ENCODE data around the gene RNF39.

RNF39 gene

DNA sequence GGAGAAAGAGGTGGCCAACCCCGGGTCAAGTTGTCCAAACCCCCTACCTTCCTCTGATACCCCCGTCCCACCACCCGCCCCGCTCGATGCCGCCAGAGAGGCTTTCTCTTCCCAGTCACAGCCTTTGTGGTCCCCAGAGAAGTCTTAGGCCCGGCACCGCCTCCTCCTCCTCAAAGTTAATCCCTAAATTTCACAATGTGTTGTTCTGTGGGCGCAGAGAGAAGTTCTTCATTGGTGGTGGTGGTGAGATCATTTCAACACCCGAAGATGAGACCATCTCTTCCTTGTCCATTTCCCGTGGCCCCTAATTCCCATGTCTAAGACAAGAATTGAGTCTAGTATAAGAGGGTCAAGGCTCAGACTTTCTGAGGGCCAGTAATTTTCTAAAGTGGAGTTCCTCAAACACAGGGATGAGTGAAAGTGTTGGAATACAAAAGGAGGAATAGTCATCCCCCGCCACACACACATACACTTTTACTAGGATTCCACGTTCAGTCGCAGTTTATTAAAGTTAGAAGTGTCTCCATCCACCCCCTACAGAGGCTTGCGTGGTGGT lies 26.9 kb upstream of the RNF39 start:
- H3K4me3 ChIP-seq (ENCODE audit: control insufficient read depth, low read depth, low read length) = peak overlapping the region; percentile 41
- TF ChIP-seq, protein P1, sequence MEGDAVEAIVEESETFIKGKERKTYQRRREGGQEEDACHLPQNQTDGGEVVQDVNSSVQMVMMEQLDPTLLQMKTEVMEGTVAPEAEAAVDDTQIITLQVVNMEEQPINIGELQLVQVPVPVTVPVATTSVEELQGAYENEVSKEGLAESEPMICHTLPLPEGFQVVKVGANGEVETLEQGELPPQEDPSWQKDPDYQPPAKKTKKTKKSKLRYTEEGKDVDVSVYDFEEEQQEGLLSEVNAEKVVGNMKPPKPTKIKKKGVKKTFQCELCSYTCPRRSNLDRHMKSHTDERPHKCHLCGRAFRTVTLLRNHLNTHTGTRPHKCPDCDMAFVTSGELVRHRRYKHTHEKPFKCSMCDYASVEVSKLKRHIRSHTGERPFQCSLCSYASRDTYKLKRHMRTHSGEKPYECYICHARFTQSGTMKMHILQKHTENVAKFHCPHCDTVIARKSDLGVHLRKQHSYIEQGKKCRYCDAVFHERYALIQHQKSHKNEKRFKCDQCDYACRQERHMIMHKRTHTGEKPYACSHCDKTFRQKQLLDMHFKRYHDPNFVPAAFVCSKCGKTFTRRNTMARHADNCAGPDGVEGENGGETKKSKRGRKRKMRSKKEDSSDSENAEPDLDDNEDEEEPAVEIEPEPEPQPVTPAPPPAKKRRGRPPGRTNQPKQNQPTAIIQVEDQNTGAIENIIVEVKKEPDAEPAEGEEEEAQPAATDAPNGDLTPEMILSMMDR (conservative IDR thresholded peaks at IDR 0.05; ENCODE audit: control insufficient read depth, insufficient read depth, low read depth, low read length) = no peak
- DNase-seq (ENCODE audit: low read depth) = peak; percentile 78

DNA sequence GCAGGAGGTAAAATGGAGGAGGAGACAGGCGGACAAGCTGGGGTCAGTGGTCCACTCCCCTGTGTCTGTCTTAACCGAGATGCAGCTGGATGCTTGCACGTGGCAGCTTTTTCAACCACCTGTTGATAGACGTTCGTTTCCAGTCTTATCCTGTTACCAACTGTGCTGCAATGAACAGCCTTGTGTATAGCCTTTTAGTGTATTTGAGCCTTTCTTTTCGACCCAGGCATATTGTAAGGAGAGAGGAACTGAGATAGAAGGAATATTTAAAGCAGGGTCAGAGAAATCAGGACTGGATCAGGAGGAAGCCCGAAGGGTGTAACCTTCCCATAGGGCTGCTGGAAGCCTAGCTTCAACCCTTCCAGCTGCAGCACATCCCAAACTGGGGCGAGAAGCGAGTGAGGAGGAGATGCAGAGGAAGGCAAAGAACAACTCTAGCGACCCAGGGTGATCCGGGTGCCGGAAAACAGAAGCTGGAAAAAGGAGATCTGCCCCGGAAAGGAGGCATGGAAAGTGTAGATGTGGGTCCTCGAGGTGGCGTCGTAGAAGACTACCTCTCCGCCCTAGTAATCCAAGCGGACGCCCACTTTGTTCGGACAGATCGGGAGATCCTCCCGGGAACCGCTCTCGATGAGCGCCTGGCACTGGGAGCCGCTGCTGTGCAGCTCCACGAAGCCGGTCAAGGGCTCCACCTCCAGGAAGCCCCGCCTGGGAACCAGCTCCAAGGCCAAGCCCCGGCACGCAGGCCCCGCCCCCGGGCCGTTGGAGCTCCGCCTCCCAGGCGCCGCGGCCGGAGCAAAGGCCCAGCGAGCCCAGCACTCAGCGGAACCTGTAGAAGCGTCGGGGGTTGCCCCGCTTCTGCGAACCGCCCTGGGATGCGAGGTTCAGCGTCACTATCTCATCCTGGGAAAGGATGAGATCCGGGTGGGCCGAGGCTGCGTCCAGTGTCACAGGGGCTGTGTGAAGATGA lies 26.2 kb upstream of the RNF39 start:
- TF ChIP-seq, protein P1 (conservative IDR thresholded peaks at IDR 0.05; ENCODE audit: control insufficient read depth, insufficient read depth, low read depth, low read length) = no peak
- peak overlapping the region; percentile 47 for H3K4me3 ChIP-seq (ENCODE audit: control insufficient read depth, low read depth, low read length)
- DNase-seq (ENCODE audit: low read depth) = peak; percentile 82

DNA sequence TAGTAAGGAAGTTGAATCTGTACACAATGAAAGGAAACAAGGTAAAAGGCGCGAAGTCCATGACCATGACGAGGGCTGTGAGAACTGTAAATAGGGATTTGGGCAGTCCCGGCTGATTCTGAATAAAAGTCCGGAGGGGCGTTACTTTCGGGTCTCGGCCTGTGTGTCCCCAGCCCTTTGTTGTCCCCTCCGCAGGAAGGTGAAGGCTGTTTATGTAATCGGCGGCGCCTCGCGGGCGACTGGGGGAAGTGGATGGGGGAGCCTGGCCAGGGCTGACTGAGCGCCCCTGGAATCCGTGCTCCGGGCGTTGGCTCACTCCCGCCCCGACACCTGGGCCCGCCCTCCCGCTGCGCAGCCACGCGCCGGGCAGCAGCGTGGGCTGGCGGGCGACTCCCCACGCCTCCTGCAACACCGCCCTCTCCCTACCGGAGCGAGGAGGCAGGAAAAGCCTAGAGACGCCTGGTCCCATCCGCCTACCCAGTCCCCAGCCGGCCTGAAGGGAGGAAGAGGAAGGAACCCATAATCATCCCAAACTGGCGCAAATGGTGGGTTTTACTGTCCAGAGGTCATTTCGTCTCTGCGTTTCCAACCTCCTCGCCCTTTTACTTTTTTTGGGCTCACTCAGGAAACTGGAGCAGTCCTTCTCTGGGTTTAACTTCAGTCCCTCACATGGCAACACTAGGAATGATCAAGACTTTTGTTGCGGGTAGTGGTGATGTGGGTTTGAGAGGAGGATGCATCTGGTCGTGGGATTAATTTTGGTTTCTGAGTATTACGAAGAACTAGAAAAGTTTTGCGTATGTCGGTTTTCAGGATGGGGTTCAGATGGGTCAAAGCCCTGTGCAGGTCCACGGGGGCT lies 25.2 kb upstream of the RNF39 start:
- H3K4me3 ChIP-seq (ENCODE audit: control insufficient read depth, low read depth, low read length) = peak overlapping the region; percentile 13
- TF ChIP-seq, protein P1 (conservative IDR thresholded peaks at IDR 0.05; ENCODE audit: control insufficient read depth, insufficient read depth, low read depth, low read length) = no peak
- no peak for DNase-seq (ENCODE audit: low read depth)

DNA sequence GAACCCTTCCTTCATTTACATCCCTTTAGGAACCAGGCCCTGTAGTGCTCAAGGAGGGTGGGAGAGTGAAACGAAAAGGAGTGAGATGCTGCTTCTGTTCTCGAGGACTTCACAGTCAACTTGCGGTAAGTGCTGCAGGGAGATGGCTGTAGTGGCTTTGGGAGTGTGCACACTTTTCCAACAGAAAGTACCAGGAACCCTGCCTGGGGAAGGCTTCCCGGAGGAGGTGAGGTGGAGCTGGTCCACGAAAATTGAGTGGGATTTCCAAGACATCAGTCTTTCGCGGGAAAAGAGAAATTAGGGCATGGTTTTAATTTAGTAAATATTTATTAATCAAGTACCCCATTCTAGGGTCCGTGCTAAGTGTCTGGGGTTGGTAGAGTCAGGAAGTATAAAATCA lies 24.6 kb upstream of the RNF39 start:
- no peak for DNase-seq (ENCODE audit: low read depth)
- H3K4me3 ChIP-seq (ENCODE audit: control insufficient read depth, low read depth, low read length) = no peak overlapping the region
- TF ChIP-seq, protein P1 (conservative IDR thresholded peaks at IDR 0.05; ENCODE audit: control insufficient read depth, insufficient read depth, low read depth, low read length) = no peak

DNA sequence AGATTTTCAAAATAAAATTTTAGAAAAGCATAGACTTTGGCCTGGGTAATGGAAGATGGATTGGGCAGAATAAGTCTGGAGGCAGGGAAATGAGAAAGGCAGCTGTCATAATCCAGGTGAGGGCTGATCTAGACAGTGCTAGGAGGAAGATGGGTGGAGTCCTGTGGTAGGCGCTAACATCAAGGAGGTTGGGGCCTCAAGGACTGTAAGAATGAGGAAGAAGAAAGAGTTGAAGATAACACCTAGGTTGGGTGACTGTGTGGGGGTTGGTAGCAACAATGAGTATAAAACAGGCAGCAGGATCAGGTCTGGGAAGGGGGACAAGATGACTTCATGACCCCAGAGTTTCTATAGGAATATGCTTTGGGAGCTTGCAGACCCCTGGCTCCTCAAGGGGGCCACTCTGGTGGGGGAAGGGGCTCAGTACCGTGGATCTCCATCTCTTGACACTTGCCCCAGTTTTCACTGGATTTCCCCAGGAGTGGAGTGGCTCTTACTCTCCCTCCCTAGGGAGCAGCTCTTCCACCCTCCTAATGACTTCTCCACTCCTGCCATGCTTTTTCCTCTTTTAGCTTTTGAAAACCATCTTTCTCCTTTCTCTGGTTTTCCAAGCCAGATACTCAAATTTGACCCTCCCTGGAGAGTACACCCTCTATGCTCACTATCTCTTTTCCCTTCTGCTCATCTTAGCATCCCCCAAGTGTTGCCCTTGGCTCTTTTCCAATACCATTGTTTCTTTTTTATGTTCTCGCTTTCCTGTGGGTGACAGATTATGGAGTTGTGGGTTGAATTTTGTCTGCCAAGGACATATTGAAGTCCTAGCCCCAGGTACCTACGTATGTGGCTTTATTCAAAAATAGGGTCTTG lies 22.6 kb upstream of the RNF39 start:
- no peak for DNase-seq (ENCODE audit: low read depth)
- TF ChIP-seq, protein P1 (conservative IDR thresholded peaks at IDR 0.05; ENCODE audit: control insufficient read depth, insufficient read depth, low read depth, low read length) = no peak

DNA sequence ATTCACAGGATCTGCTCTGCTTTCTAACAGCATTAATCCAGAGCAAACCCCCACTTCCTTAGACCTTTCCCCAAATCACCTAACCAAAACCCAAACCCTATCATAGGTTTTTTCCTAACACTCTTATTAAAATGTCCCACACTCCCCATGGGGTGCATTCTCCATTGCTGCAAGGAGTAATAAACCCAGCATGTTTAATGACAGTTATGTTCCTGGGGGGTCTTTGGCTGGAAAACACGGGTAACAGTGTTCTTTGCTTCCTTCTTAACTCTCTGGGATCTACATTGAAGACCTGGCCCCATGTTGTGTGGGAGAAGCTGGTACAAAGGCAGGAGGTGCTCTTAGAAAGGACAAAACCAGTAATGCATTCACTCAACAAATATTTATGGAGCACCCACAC lies 21.3 kb upstream of the RNF39 start:
- no peak for DNase-seq (ENCODE audit: low read depth)
- TF ChIP-seq, protein P1 (conservative IDR thresholded peaks at IDR 0.05; ENCODE audit: control insufficient read depth, insufficient read depth, low read depth, low read length) = no peak
- no peak overlapping the region for H3K4me3 ChIP-seq (ENCODE audit: control insufficient read depth, low read depth, low read length)

More for the DNA sequence above, 22.6 kb upstream of the RNF39 start:
- H3K4me3 ChIP-seq (ENCODE audit: control insufficient read depth, low read depth, low read length) = no peak overlapping the region

Measured in fibroblast of mammary gland (primary cell).